ENCODE results near the gene PPP1R18.
"Not testable (repeated sequence)": the region's sequence is repeated elsewhere in the genome, so short reads cannot be mapped to it uniquely, and the experiment has no call there.

Gene PPP1R18

GRCh38 chr6:30721198-30722024 is 35.0 kb upstream of the PPP1R18 start:
- peak overlapping the region; percentile 86 to 95 for H3K4me3 ChIP-seq (replicated peaks in 1 of 2; ENCODE audit: low read depth in 2 of 2, low read length in 2 of 2)
- TF ChIP-seq CTCF (IDR thresholded peaks at IDR 0.05; ENCODE audit: low read depth, low read length) = no peak
- DNase-seq (ENCODE audit: low read depth in 2 of 2) = peak; percentile 89 to 96

- peak; percentile 52 to 53 for DNase-seq (ENCODE audit: low read depth in 2 of 2)
- no peak for TF ChIP-seq CTCF (IDR thresholded peaks at IDR 0.05; ENCODE audit: low read depth, low read length)
Observed at GRCh38 chr6:30720738-30721197, 34.3 kb upstream of the PPP1R18 start.

GRCh38 chr6:30719791-30720737 is 33.6 kb upstream of the PPP1R18 start, which contains the start of gene TUBB:
Gene TUBB, plus strand, starts transcription at chr6:30720352. Its CDS starts 155 bp downstream, at chr6:30720507.
- peak within 1 kb of the TSS; percentile 69 to 95 for H3K4me3 ChIP-seq (replicated peaks in 1 of 2; ENCODE audit: low read depth in 2 of 2, low read length in 2 of 2)
- peak; percentile 5 for TF ChIP-seq CTCF (IDR thresholded peaks at IDR 0.05; ENCODE audit: low read depth, low read length)
- DNase-seq (ENCODE audit: low read depth in 2 of 2) = peak; percentile 98 to 99

More at GRCh38 chr6:30720738-30721197, 34.3 kb upstream of the PPP1R18 start:
- peak overlapping the region; percentile 69 to 95 for H3K4me3 ChIP-seq (replicated peaks in 1 of 2; ENCODE audit: low read depth in 2 of 2, low read length in 2 of 2)

GRCh38 chr6:30719356-30719755 is 32.9 kb upstream of the PPP1R18 start:
- peak overlapping the region; percentile 52 to 95 for H3K4me3 ChIP-seq (replicated peaks in 1 of 2; ENCODE audit: low read depth in 2 of 2, low read length in 2 of 2)
- DNase-seq (ENCODE audit: low read depth in 2 of 2) = no peak
- TF ChIP-seq CTCF (IDR thresholded peaks at IDR 0.05; ENCODE audit: low read depth, low read length) = no peak

GRCh38 chr6:30717845-30718720 is 31.6 kb upstream of the PPP1R18 start:
- H3K4me3 ChIP-seq (replicated peaks in 1 of 2; ENCODE audit: low read depth in 2 of 2, low read length in 2 of 2) = peak overlapping the region; percentile 33 to 36
- not testable (repeated sequence) for DNase-seq (ENCODE audit: low read depth in 2 of 2)

GRCh38 chr6:30717129-30717844 is 30.8 kb upstream of the PPP1R18 start, which contains the start of gene MDC1:
Gene MDC1, minus strand, starts transcription at chr6:30717281. Its CDS starts 2,106 bp downstream, at chr6:30715175.
- peak within 1 kb of the TSS; percentile 75 to 76 for H3K4me3 ChIP-seq (replicated peaks in 1 of 2; ENCODE audit: low read depth in 2 of 2, low read length in 2 of 2)

More at GRCh38 chr6:30717129-30717844, 30.8 kb upstream of the PPP1R18 start, which contains the start of gene MDC1:
- peak; percentile 100 for DNase-seq (ENCODE audit: low read depth in 2 of 2)
- TF ChIP-seq CTCF (IDR thresholded peaks at IDR 0.05; ENCODE audit: low read depth, low read length) = peak; percentile 35

All from cardiac fibroblast (primary cell).